GM19043 (cell line): ENCODE data around the gene RIPK3.
"Not testable (repeated sequence)": the region's sequence is repeated elsewhere in the genome, so short reads cannot be mapped to it uniquely, and the experiment has no call there.

Source experiments
- ATAC-seq: cut with Tn5 transposase; IDR thresholded peaks from one replicate; pipeline ENCODE4 v1.9.1; 2021; ENCODE audit warnings: low read depth; ENCODE audit not compliant: unreplicated experiment

The RIPK3 gene

GRCh38 chr14:24339284-24340151 is at the start of gene RIPK3:
RIPK3 (minus strand) TSS chr14:24339991; CDS start chr14:24339826, 165 bp downstream.
- ATAC-seq = peak; percentile 85

- ATAC-seq = no peak
Measured at GRCh38 chr14:24389226-24389848, 49.5 kb upstream of the RIPK3 start.

- ATAC-seq = no peak
Measured at GRCh38 chr14:24388474-24389179, 48.8 kb upstream of the RIPK3 start.

GRCh38 chr14:24387579-24387978 is 47.8 kb upstream of the RIPK3 start:
- not testable (repeated sequence) for ATAC-seq

GRCh38 chr14:24387009-24387345 is 47.2 kb upstream of the RIPK3 start:
- ATAC-seq = no peak

GRCh38 chr14:24385524-24385923 is 45.7 kb upstream of the RIPK3 start:
- no peak for ATAC-seq

GRCh38 chr14:24384169-24384568 is 44.4 kb upstream of the RIPK3 start:
- no peak for ATAC-seq

GRCh38 chr14:24382064-24382371 is 42.2 kb upstream of the RIPK3 start:
- ATAC-seq = no peak

- ATAC-seq = no peak
Measured at GRCh38 chr14:24381363-24382063, 41.7 kb upstream of the RIPK3 start.

- ATAC-seq = no peak
Measured at GRCh38 chr14:24379907-24380730, 40.3 kb upstream of the RIPK3 start.

GRCh38 chr14:24378981-24379906 is 39.5 kb upstream of the RIPK3 start:
- ATAC-seq = no peak

- no peak for ATAC-seq
Measured at GRCh38 chr14:24378327-24378726, 38.5 kb upstream of the RIPK3 start.

- no peak for ATAC-seq
Measured at GRCh38 chr14:24377657-24378056, 37.9 kb upstream of the RIPK3 start.

- ATAC-seq = no peak
Measured at GRCh38 chr14:24377126-24377525, 37.3 kb upstream of the RIPK3 start.

GRCh38 chr14:24376448-24377070 is 36.8 kb upstream of the RIPK3 start:
- no peak for ATAC-seq

- no peak for ATAC-seq
Measured at GRCh38 chr14:24372701-24373416, 33.1 kb upstream of the RIPK3 start.

- ATAC-seq = not testable (repeated sequence)
Measured at GRCh38 chr14:24371605-24372004, 31.8 kb upstream of the RIPK3 start.

- ATAC-seq = no peak
Measured at GRCh38 chr14:24370748-24371147, 31.0 kb upstream of the RIPK3 start.
